HepG2 (cell line): ENCODE results near the gene TRIM28. TPM values are rescaled to one million over a fixed set of nuclear protein-coding genes. Genes with fewer than 3 reads are reported as not detected.
A peak's percentile ranks its signal among the peaks of the same experiment; 100 is the strongest.

ENCODE experiments used
- AGO1 ChIP-seq: fragments of 200-400 bp; formaldehyde crosslinking; IDR thresholded peaks from 2 replicates; pipeline ENCODE4 v1.6.1; 2017; ENCODE audit warnings: mild to moderate bottlenecking, low read depth, low read length, moderate library complexity; ENCODE audit not compliant: poor library complexity, severe bottlenecking
- ATRX ChIP-seq: sonication (generic); formaldehyde crosslinking; IDR thresholded peaks from 2 replicates; pipeline ENCODE4 v1.4.0; 2020; ENCODE audit warnings: missing genetic modification reagents, borderline replicate concordance
- GLMP ChIP-seq: sonication (generic); formaldehyde crosslinking; IDR thresholded peaks from 2 replicates; pipeline ENCODE4 v1.9.0; 2021; ENCODE audit warnings: missing genetic modification reagents, mild to moderate bottlenecking, borderline replicate concordance
- RBM39 ChIP-seq: fragments of 200-400 bp; formaldehyde crosslinking; IDR thresholded peaks from one replicate; pipeline ENCODE4 v1.6.1; 2018; ENCODE audit warnings: antibody characterized with exemption, mild to moderate bottlenecking, low read depth, low read length; ENCODE audit not compliant: poor library complexity, severe bottlenecking
- SATB2 ChIP-seq: sonication (generic); formaldehyde crosslinking; IDR thresholded peaks from 2 replicates; pipeline ENCODE4 v1.5.0; 2020; ENCODE audit warnings: missing genetic modification reagents
- SKIL ChIP-seq: sonication (generic); formaldehyde crosslinking; IDR thresholded peaks from 2 replicates; pipeline ENCODE4 v1.8.0; 2022; ENCODE audit warnings: missing genetic modification reagents, mild to moderate bottlenecking, moderate library complexity, borderline replicate concordance
- TSC22D2 ChIP-seq: sonication (generic); formaldehyde crosslinking; IDR thresholded peaks from 2 replicates; pipeline ENCODE4 v1.5.1; 2020; ENCODE audit warnings: missing genetic modification reagents, mild to moderate bottlenecking, borderline replicate concordance
- ZKSCAN5 ChIP-seq: sonication (generic); formaldehyde crosslinking; IDR thresholded peaks from 2 replicates; pipeline ENCODE4 v1.5.1; 2020; ENCODE audit warnings: mild to moderate bottlenecking, missing genetic modification reagents
- ZMYM2 ChIP-seq: sonication (generic); formaldehyde crosslinking; IDR thresholded peaks from 2 replicates; pipeline ENCODE4 v1.8.0; 2022; ENCODE audit warnings: mild to moderate bottlenecking, missing genetic modification reagents
- ZNF329 ChIP-seq: sonication (generic); formaldehyde crosslinking; IDR thresholded peaks from 2 replicates; pipeline ENCODE4 v1.9.0; 2021; ENCODE audit warnings: low read depth, mild to moderate bottlenecking, missing genetic modification reagents
- ZNF646 ChIP-seq: sonication (generic); formaldehyde crosslinking; IDR thresholded peaks from 2 replicates; pipeline ENCODE4 v1.9.0; 2021; ENCODE audit warnings: mild to moderate bottlenecking, missing genetic modification reagents
- ZNF788 ChIP-seq: sonication (generic); formaldehyde crosslinking; IDR thresholded peaks from 2 replicates; pipeline ENCODE4 v1.5.0; 2020; ENCODE audit warnings: mild to moderate bottlenecking, missing genetic modification reagents, borderline replicate concordance
- polyA plus RNA-seq, 8 experiments: library from polyadenylated mRNA; depleted of rRNA in 3 of 8; stranded (reverse) in 7 of 8; unstranded in 1 of 8; fragments of >200 nt; fragmentation: Illumina TruSeq in 4 of 8; extraction: Trizol in 4 of 8; gene quantifications; 2 replicates each; pipeline versions ENCODE4 v1.2.1 to v1.2.3, GENCODE V29; 2011 to 2016; ENCODE audit warnings: low read depth in 4 of 8, missing spikeins in 1 of 8, mixed read lengths in 1 of 8; ENCODE audit not compliant: insufficient read depth in 1 of 8
- total RNA-seq, 5 experiments: library from RNA; depleted of rRNA; stranded (reverse); fragments of >200 nt; fragmentation: Illumina TruSeq; extraction: Trizol; gene quantifications; 2 replicates each; pipeline ENCODE4 v1.2.3, GENCODE V29; 2016; ENCODE audit warnings: low read depth in 1 of 5

The TRIM28 gene
- total and polyA plus RNA-seq, 2 of the 13 experiments (the other 11 are each of a cell fraction or from before 2014, with no cell fraction given): 361 to 439 TPM

GRCh38 chr19:58543826-58544590 is at the start of gene TRIM28 (continued):
- no peak for TF ChIP-seq ZNF646 (CRISPR knock-in tag)
- TF ChIP-seq ZKSCAN5 (CRISPR knock-in tag): no peak
- no peak for TF ChIP-seq ATRX (CRISPR knock-in tag)
- no peak for TF ChIP-seq RBM39
- TF ChIP-seq SATB2 (CRISPR knock-in tag): no peak
- TF ChIP-seq ZMYM2 (CRISPR knock-in tag): no peak
- no peak for TF ChIP-seq AGO1
- no peak for TF ChIP-seq SKIL (CRISPR knock-in tag)
- TF ChIP-seq TSC22D2 (CRISPR knock-in tag): no peak
- no peak for TF ChIP-seq GLMP
- TF ChIP-seq ZNF788 (CRISPR knock-in tag): peak; percentile 33; the same call in 1 of the 2 replicates
- TF ChIP-seq ZNF329: no peak; the same call in 1 of the 2 replicates
